Thymus (tissue), 11 donors: Measurements from ENCODE around the gene CAPNS2. TPM values are rescaled to one million over a fixed set of nuclear protein-coding genes. Genes with fewer than 3 reads are reported as not detected.
"Not testable (repeated sequence)": the region's sequence is repeated elsewhere in the genome, so short reads cannot be mapped to it uniquely, and the experiment has no call there.

Experiments
- DNase-seq, 9 donors: peaks; one replicate each; pipeline ENCODE4 v3.0.0-alpha.2; 2013; ENCODE audit warnings: low spot score in 9 of 9, low read depth in 6 of 9, missing footprints in 1 of 9
- H3K27ac ChIP-seq, 2 donors: one replicate each; pipeline ENCODE4 v1.5.1; 2013; ENCODE audit warnings: control low read depth in 1 of 2, low read depth in 1 of 2, low read length in 1 of 2, mild to moderate bottlenecking in 1 of 2, moderate library complexity in 1 of 2
- H3K27me3 ChIP-seq, 2 donors: one replicate each; pipeline ENCODE4 v1.5.1; 2013; ENCODE audit warnings: low read length in 1 of 2; ENCODE audit not compliant: control insufficient read depth in 2 of 2, insufficient read depth in 1 of 2
- H3K36me3 ChIP-seq, 2 donors: one replicate each; pipeline ENCODE4 v1.5.1; 2013; ENCODE audit warnings: low read length in 1 of 2, mild to moderate bottlenecking in 1 of 2, moderate library complexity in 1 of 2; ENCODE audit not compliant: control insufficient read depth in 2 of 2, insufficient read depth in 2 of 2
- H3K4me1 ChIP-seq, 2 donors: one replicate each; pipeline ENCODE4 v1.5.1; 2013; ENCODE audit warnings: low read length in 2 of 2; ENCODE audit not compliant: control insufficient read depth in 2 of 2, insufficient read depth in 2 of 2
- H3K4me3 ChIP-seq, 2 donors: one replicate each; pipeline ENCODE4 v1.5.1; 2013; ENCODE audit warnings: low read length in 2 of 2, control low read depth in 1 of 2, mild to moderate bottlenecking in 1 of 2
- H3K9me3 ChIP-seq, 2 donors: one replicate each; pipeline ENCODE4 v1.5.1; 2013; ENCODE audit warnings: low read length in 1 of 2, mild to moderate bottlenecking in 1 of 2; ENCODE audit not compliant: control insufficient read depth in 2 of 2, insufficient read depth in 1 of 2
- WGBS: extraction: QIAGEN DNeasy Blood & Tissue Kit; methylation state at CpG from one replicate; pipeline ENCODE4 v1.1.7; 2013; 5-methylcytosine and 5-hydroxymethylcytosine counted together
- polyA plus RNA-seq: library from polyadenylated mRNA; stranded (reverse); fragments of 200-250 nt; gene quantifications from one replicate; pipeline ENCODE4 v1.2.3, GENCODE V29; 2013
- total RNA-seq: library from RNA; stranded (reverse); fragments of 120-200 nt; gene quantifications from one replicate; pipeline ENCODE4 v1.2.4, GENCODE V29; 2013
- donor health status: healthy.

CAPNS2 gene
- total and polyA plus RNA-seq, 2 donors = 0.19 to 1.7 TPM

DNA sequence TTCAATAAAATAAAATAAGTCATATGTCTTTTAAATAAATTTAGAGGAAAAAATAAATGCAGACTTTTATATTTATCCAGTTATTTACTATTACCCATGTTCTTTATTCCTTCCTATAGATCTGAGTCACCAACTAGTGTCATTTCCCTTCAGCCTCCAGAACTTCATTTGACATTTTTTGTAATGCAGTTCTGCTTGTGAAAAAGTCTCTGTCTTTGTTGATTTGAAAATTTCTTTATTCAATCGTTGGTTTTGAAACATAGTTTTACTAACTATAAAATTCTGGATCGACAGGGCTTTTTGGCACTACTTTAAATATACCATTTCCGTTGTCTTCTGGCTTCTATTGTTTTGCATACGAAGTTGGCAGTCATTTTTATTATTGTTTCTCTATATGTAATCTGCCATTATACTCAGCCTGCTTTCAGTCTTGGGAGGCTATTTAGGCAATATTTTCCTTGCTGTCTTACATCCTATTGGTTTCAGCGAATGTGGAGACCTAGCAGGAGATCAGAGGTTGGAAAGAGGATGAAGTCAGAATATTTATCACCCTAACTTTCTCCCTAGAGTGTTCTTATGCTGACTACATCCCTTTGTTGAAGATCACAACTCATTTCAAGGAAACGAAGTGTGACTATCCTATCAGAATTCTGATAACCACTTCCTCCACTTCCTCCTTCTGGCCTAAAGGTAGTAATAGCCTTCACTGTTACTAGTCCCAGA, 47.3 kb downstream of the CAPNS2 start:
- H3K27me3 ChIP-seq = no peaks in the 10 kb centered on the region
- no peak for DNase-seq
- H3K27ac ChIP-seq = no peak overlapping the region
- WGBS = 84% methylated on average over 6 of the region's 6 CpGs
- H3K36me3 ChIP-seq = no peaks in the 10 kb centered on the region
- no peaks in the 10 kb centered on the region for H3K4me1 ChIP-seq
- H3K4me3 ChIP-seq = no peak overlapping the region
- H3K9me3 ChIP-seq = peaks cover 0 to 4% of the 10 kb centered on the region in 2 donors

DNA sequence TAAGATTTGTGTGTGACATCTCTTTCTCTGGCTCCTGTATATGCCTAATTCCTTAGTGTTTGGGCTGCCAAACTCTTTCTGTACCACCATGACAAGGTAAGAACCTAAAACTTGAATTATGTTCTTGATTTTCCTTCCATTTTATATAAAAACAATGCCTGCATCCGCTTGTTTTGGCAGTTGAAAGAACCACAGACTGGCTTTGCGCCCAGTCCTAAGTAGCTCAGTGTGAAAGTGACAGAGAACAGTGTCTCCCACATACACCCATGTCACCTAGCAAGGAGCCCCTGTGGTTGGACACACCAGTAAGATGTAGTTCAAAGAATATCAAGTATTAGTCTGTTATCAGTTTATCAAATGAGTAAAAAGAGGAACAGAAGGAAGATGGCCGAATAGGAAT, 48.6 kb downstream of the CAPNS2 start:
- Histone ChIP-seq H3K36me3 (no peaks in the 10 kb centered on the region), H3K27me3 (no peaks in the 10 kb centered on the region), H3K4me1 (no peaks in the 10 kb centered on the region), H3K9me3 (peaks cover 0 to 4% of the 10 kb centered on the region in 2 donors), H3K27ac (no peak overlapping the region), H3K4me3 (no peak overlapping the region)
- WGBS = 54% methylated on average over 3 of the region's 3 CpGs
- DNase-seq = no peak

DNA sequence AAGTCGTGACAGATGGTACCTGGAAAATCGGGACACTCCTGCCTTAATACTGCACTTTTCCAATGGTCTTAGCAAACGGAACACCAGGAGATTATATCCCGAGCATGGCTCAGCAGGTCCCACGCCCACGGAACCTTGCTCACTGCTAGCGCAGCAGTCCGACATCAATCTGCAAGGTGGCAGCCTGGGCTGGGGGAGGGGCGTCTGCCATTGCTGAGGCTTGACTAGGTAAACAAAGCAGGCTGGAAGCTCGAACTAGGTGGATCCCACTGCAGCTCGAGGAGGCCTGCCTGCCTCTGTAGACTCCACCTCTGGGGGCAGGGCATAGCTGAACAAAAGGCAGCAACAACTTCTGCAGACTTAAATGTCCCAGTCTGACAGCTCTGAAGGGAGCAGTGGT, 49.2 kb downstream of the CAPNS2 start:
- 93% methylated on average over 11 of the region's 11 CpGs for WGBS
- not testable (repeated sequence) for H3K4me3 ChIP-seq, DNase-seq, H3K36me3 ChIP-seq, H3K4me1 ChIP-seq, H3K27ac ChIP-seq, H3K9me3 ChIP-seq, H3K27me3 ChIP-seq

Other genes starting within 250 kb of the CAPNS2 start
- 2.8 TPM for gene IRX6, start 242.5 kb upstream of the CAPNS2 start, total RNA-seq
- gene IRX6, start 242.5 kb upstream of the CAPNS2 start, polyA plus RNA-seq = 1.1 TPM
- 8.5 TPM for gene MMP2, start 87.5 kb upstream of the CAPNS2 start, total RNA-seq
- 14.3 TPM for gene MMP2, start 87.5 kb upstream of the CAPNS2 start, polyA plus RNA-seq
- gene LPCAT2, start 57.6 kb upstream of the CAPNS2 start, total RNA-seq = 5.2 TPM
- 11.2 TPM for gene LPCAT2, start 57.6 kb upstream of the CAPNS2 start, polyA plus RNA-seq
- gene SLC6A2, start 89.3 kb downstream of the CAPNS2 start, total RNA-seq = 0.14 TPM
- gene SLC6A2, start 89.3 kb downstream of the CAPNS2 start, polyA plus RNA-seq = 0.25 TPM